Inferior parietal cortex (tissue), 1 donor: Measurements from ENCODE around the gene P2RX1.

ENCODE experiments used
- DNase-seq: peaks from one replicate; pipeline ENCODE4 v3.0.0-alpha.2; 2016; ENCODE audit errors: extremely low spot score

P2RX1 gene

DNA sequence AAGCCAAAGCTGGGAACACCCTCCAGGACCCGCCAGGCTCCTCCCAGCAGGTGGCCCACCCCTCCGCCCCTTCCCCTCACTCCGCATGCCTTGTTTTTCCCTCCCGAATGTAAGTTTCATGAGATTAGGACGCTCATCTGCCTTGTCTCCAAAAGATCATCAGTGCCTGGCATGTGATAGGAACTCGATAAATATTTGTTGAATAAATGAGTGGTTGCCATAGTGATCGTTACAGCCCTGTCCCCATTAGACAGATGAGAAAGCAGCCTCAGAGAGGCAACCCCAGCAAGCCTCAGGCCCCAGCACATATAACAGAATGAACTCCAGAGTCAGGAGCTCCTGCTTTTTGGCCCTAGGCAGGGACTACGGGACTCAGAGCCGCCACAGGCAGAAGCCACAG is 28.5 kb downstream of the P2RX1 start:
- DNase-seq = no peak

DNA sequence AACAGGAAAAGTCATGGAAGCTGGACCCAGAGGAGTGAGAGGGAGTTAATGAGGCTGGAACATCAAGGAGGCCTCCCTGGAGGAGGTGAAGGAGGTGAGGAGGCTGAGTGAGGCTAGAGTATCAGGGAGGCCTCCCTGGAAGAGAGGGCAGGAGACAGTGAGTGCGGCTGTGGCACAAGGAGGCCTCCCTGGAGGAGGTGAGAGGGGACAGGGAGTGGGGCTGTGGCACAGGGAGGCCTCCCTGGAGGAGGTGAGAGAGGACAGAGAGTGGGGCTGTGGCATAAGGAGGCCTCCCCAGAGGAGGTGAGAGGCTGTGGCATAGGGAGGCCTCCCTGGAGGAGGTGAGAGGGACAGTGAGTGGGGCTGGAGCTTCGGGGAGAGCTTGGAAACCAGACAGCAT is 28.9 kb downstream of the P2RX1 start:
- no peak for DNase-seq

DNA sequence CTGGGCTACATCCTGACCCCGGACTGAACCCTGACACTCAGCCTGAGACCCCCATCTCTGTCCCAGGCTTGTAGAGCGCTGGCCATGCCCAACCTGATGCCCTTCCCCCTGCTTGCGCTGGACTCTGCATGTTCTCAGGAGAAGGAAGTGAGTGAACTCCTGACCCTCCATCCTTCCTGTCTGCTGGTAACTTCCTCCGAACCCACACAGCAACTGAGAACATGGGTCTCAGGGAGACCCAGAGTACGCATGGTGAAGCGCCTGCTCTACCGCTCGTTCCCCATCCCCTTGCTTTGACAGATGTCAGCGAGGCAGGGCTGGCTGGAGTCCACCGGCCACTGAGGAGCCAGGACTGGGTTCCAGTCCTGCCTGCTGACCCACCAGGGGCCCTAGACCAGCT is 29.5 kb downstream of the P2RX1 start:
- DNase-seq = no peak

DNA sequence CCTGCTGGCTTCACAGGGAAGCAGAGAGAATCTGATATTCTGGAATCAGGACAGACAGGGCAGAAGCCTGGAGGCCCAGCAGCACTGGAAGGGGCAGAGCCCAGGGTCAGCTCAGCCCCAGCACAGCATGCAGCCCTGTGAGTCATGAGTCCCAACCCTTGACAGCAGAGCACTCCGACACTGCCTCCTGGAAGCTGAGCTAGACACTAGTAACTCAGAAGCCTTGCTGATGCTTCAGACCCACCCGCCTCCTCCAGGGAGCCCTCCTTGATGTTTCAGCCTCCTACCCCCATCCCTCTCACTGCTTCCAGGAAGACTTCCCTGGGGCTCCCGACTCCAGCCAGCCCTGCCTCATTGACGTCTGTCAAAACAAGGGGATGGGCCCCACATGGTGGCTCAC is 30.3 kb downstream of the P2RX1 start:
- DNase-seq = no peak

DNA sequence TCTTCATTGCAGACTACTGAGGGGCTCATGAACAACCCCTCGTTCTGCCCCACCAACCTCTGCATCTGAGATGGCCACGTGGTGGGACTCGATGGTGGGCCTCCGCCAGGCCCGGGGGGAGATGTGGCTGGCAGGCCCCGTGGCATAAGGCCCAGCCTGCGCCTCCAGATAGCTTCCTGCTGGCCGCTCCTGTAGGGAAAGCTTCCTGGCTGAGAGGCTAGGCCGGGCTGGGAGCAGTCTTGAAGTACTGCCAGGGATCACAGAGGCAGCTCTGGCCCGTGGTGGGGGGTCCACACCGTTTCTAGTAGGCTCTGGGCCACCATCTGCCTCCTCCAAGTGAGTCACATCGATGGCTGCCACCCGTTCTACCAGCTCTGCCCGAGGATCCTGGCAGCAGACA is 31.0 kb downstream of the P2RX1 start:
- DNase-seq = no peak

DNA sequence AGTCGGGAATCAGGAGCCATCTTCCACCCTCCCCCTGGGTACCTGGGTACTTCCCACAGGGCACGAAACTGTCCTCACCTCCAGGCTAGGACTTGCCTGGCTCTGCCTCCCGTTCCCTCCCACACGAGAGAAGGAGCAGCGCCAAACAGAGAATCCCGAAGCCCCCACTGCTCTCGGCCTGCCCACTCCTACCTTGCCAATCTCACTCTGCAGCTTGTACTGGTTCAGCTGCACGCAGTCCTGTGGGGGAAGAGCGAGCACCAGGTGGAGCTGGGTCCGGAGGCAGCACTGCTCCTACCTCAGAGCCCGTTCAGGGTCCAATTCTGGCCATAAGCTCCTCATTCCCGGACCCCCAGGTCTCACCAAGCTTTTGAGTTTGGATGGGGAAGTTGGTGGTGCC is 32.1 kb downstream of the P2RX1 start:
- DNase-seq = no peak

DNA sequence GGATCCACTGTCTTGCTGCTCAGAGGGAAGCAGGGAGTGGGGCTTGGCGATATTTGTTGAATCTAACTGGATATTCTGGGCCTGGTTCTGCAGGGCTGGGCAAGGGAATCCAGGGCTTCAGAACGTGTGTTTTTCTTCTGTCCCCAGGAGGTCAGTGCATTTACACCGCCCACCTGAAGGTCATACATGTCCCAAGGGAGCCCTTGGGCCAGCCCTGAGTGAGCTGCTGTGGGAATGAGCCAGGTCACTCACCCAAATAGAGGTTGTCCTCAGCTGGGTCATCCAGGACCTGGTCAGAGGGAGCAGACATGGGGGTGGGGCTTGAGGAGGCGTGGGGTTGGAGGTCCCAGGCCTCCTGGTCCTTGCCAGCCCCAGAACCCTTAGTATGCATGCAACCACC is 34.0 kb downstream of the P2RX1 start:
- DNase-seq = no peak

DNA sequence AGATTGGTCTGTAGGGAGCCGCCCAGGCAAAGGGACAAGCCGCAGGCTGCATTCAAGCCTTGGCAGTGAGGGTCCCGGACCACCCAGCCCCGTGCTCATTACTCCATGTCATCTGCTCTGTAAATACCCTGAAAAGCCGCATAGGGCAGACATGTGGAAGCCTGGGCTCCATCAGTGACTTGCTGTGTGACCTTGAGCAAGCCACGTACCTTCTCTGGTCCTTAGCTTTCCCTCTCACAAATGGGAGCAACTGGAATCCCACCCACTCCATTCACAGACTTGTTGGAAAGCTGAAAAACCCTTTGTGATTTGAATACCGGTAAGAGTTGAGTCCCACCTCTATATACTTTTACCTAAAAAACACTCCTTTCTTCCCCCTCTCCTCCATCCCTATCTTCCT is 35.3 kb downstream of the P2RX1 start:
- no peak for DNase-seq

DNA sequence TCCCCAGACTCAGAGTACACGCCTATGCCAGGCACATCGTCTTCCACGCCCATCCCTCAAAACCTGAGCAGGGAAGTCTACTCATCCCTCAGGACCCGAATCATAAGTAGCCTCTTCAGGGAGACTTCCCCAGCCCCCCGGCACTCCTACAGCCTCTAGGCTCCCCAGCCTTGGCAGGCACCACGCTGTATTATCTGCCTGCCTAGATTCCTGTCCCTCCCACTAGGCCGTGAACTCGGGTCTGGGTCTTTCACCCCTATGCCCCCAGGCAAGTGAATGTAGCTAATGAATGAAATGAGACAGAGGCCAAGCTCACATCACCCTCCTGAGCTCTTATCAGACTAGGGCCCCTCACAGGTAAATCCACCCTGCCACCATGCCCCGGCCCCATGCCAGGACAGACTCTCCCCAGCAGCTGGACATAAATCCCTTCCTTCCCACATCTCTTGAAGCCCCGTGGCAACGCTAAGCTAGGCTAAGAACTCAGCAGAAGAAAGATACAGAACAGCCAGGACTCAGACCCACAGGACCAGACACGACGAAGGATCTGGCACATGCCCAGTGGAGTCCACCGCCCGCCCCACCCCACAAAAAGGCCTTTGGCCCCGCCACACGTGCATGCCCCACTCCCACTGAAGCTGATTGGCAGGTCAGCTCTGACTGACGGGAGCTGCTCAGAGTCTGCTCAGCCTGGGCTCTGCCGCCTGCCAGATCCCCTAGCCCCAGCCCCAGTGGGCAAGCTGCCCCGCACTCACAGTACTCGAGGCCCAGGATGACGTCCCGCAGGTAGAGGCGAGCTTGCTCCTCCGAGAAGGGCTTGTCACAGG is 36.5 kb downstream of the P2RX1 start:
- DNase-seq = no peak

DNA sequence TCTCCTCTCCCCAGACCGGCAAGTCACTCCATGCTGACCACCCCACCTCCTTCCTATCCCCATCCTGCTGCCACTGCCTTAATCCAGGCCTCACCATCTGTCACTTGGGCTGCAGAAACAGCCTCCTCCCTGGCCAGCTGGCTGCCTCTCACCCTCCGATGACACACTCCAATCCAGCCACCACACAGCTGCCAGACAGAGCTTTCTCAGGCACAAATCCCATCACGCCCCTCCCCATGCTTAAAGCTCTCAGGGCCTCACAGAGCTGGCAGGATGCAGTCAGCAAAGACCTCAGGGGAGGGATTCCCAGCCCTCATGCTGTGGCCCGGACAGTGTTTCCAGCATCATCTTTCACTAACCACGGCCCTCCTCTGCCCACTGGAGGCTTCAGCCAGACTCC is 37.1 kb downstream of the P2RX1 start:
- DNase-seq = no peak

DNA sequence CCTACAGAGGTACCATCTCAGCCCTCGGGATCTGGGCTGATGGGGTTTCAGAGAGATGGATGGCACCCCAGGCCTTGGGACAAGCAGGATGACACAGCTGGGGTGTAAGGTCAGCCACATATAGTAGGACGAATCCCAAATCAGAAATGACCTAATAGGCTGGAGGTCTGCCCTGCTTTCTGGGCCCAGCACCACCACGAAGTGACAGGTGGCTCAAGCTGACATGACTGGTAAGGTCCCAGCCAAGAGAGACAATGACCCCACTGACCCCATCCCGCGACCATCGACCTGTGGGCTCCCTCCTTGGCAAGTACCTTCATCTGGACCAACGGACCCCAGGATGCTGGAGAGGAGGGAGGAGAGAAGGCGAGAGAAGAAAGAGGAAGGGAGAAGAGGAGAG is 39.0 kb downstream of the P2RX1 start:
- no peak for DNase-seq

DNA sequence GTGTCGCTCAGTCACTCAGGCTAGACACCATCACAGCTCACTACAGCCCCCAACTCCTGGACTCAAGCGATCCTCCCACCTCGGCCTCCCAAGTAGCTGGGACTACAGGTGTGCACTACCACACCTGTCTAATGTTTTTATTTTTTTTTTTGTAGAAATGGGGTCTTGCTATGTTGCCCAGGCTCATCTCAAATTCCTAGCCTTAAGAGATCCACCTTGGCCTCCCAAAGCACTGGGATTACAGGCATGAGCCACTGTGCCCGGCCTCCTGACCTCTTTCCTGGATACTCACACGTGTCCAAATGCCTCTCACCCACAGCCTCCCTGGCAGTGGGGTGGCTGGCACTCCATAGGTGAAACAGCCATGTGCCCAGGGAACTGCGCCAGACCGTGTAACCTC is 40.9 kb downstream of the P2RX1 start:
- no peak for DNase-seq

DNA sequence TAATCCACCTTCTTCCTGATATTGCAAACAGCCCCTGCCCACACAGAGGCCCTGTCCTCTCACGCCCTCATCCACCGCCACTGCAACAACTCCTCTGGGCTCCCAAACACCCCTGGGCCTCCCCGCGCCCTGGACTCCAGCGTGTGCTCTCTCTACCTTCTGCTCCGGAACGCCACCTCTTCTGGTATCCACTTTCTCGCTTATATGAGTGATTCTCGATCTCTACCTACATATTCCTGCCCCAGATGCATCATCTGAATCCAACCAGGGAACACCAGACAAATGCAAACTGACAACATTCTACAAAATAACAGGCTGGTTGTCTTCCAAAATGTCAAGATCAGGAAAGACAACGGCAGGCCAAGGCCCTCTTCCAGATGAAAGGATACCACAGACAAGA is 42.4 kb downstream of the P2RX1 start:
- DNase-seq = no peak

DNA sequence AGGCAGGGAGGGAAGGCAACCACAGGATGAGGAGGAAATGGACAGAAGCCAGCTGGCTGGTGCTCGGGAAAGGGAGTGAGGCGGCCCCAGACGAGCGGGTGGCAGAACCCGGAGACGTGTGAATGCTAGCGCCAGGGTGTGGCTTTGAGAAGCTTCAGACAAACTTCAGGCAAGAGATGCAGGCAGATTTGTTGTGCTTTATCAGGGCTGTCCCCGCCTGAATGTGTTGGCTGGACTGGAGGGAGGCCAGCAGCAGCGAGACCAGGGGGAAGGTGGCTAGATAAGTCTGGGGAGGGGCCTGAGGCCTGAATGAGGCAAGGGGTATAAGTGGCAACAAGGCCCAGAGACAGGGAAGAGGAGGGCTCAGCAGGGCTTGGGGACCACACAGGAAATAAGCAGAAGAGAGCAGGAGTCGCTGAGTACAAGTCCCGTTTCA is 45.4 kb downstream of the P2RX1 start:
- no peak for DNase-seq

DNA sequence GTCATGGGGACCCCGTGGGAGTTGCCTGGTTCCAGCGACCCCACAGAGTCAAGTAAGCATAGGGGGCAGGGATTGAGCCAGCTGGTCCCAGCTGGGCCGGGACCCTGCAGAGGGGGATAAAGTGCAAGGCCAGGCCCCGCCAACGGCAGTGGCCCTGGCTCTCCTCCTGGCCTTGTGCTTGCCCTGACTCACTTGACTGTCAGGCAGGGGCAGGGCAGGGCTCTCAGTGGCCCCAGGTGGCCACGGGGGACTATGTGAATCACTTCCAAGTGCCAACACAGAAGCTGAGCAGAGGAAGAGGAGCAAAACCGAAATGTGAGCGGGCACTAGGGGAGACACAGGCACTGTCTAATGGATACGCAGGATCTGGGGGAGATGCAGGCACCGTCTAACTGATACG is 48.7 kb downstream of the P2RX1 start:
- DNase-seq = no peak

DNA sequence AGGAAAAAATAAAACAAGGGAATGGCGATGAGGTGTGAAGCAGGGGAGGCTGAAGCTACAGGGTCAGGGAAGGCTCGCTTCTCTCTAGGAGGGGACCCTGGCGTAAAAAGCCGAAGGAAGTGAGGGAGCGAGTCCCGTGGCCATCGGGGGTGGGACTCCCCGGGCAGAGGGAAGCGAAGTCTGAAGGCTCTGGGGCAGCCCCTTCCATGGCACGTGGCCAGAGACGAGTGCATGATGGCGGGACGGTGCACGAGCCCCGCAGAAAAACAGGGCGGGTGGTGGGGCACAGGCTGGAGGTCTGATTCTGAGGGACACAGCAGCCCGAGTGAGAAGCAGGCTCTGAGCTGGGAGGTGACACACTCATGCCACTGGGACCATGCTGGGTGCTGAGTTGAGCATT is 49.2 kb downstream of the P2RX1 start:
- DNase-seq = no peak

DNA sequence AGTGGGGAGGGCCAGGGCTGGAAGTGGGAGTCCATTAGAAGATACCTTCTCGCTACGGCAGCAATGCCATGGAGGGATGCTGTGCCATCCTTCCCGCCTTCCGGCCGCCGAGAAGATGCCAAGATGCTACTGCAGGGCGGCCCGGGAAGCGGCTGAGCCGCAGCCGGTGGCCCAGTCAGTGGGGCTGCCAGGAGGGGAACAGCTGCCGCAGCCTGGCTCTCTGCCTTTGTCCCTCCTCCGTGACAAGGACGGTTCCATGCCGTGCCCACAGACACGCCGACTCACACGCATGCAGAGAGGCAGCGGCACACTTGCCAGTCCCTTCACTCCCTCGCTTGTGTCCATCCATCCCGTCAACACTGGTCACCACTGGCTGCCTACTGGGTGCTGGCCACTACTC is 50.0 kb downstream of the P2RX1 start:
- no peak for DNase-seq

DNA sequence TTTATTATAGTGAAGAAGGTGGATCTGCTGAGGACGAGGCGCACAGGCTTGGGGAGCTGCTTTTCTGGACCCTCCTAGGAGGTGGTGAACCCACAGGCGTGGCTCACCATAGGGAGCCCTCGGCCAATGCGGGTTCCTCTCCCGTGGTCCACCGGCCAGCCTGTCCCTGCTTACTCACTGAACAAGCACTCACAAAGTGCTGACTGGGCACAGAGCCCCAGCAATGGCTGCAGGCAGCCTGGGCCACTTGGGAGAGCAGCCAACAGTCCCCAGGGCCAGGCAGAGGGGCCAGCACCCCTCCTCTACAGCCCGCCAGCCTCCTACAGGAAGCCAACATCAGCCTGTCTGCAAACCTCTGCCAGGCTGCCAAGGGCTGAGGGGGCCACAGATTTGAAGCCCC is 51.1 kb downstream of the P2RX1 start:
- DNase-seq = no peak

DNA sequence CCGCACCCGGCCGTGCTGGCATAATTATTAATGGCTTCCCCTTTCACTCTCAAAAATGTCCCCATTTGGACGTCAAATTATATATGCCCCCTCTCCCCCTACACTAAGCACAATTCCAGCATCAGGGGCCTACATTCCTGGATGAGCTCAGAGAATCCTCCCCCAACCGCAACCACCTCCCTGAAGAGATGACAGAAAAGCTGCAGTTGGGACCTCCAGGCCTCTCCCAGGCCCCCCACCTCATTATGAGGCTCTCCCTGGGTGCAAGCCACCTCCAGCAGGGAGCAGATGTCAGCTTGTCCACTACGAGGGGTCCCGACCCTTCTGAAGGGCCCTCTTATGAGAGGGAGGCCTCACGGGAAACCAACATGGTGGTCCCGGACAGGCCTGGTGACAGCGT is 51.7 kb downstream of the P2RX1 start:
- DNase-seq = no peak

DNA sequence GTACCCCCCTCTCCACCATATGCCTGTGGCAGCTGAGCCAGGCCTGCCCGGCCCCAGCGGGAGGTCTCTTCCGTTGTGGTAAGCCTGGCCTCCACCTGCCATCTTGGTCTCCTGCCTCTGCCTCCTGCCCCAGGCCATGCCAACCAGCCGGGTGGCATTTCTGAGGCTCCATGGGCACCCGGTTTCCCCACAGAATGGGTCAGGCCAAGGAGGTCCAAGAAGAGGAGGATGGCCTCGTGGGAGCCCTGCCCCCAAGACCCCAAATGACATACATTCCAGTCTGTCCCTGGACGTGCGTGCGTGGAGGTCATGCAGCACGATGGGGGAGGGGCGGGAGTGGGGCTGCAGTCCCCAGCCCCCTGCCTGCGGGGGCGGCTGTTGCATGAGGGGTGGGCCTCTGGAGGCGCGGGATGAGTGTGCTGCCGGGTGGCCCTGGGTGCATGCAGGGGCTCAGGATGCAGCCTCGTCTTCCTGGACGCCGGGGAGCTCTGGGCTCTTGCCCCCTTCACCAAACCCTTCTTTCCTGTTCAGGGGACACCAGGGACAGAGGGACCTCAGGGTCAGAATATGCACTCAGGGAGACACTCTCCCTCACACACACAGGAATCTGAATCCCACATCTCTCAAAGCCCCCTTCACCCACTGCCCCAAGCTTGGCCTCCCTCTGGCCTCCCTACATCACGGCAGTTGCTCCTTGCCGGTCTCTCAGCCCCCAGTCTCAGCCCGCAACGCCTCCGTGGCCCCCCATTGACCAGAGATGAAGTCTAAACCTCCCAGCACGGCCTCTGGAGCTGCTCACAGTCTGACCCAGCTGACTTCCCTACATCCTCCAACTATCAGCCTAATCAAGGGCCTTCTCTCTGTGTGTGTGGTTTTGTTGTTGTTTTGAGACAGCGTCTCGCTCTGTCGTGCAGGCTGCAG is 54.2 kb downstream of the P2RX1 start:
- DNase-seq = no peak

DNA sequence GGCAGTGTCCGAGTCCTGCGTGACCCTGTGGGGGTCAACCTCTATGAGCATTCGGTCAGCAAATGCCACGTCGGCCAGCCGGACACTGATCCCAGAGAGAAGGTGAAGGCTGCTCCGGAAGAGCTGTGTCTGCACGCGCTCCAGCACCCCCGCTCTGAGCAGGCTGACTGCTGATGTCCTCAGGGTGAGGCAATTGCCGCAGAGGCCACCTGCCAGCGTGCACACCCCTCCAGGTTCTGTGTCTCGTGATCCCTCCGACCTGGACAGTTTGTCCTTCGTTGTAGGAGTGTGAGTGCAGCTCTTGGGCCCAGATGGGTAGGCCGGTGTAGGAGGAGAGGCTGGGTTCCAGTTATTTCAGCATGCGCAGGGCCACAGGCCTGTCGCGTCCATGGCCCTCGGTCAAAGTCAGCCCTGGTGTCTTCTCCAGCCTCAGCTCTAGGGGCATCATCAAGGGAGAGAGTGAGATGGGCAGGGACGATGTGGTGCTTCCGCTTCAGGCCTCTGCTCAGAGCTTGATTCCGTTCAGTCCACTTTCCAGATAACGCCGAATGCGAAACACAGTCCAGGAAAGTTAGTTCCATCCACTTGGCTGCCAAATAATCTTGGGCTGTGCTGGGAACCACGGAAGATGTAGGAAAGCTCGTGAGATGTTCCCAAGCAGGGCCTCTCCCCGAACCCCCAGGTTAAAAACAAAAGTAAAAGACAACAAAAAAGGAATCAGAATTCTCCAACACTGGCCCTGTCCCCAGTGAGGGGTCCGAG is 55.1 kb downstream of the P2RX1 start:
- no peak for DNase-seq

DNA sequence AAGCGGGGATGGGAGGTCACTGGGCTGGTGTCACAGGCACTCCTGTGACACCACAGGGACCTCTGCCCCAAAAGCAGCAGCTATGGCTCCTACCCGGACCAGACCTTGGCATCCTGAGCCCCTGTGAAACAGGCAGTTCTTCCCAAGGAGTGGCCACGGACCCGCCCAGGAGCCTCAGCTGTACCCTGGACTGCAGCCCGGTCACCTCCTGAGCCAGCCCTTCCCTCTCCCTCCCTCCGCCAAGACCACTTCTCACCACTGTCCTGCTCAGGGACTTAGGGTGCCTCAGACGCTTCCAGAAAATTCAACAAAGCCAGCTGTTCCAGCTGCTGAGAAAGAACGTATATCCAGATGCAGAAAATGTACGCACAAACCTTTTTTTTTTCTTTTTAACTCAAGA is 56.3 kb downstream of the P2RX1 start:
- DNase-seq = no peak
